HepG2 (cell line): Measurements from ENCODE around the gene QKI. TPM values are rescaled to one million over a fixed set of nuclear protein-coding genes. Genes with fewer than 3 reads are reported as not detected.

Source experiments
- AGO1 ChIP-seq: fragments of 200-400 bp; formaldehyde crosslinking; IDR thresholded peaks from 2 replicates; pipeline ENCODE4 v1.6.1; 2017; ENCODE audit warnings: mild to moderate bottlenecking, low read depth, low read length, moderate library complexity; ENCODE audit not compliant: poor library complexity, severe bottlenecking
- ATRX ChIP-seq: sonication (generic); formaldehyde crosslinking; IDR thresholded peaks from 2 replicates; pipeline ENCODE4 v1.4.0; 2020; ENCODE audit warnings: missing genetic modification reagents, borderline replicate concordance
- CEBPG ChIP-seq: IDR thresholded peaks from 2 replicates; pipeline ENCODE4 v1.6.1; 2016
- CHD4 ChIP-seq: fragments of 200-600 bp; sonication (generic); IDR thresholded peaks from 2 replicates; pipeline ENCODE4 v1.7.0; 2017; ENCODE audit warnings: mild to moderate bottlenecking, low read length, borderline replicate concordance
- CREBL2 ChIP-seq: sonication (generic); formaldehyde crosslinking; IDR thresholded peaks from 2 replicates; pipeline ENCODE4 v1.8.1; 2023; ENCODE audit warnings: missing genetic modification reagents, mild to moderate bottlenecking, borderline replicate concordance
- EZH2 ChIP-seq: conservative IDR thresholded peaks from 2 replicates; pipeline ENCODE4 v1.6.1; 2012; ENCODE audit warnings: mild to moderate bottlenecking, low read depth, low read length, moderate library complexity
- FOXA3 ChIP-seq: IDR thresholded peaks from 2 replicates; pipeline ENCODE4 v1.6.1; 2016; ENCODE audit warnings: missing genetic modification reagents, missing compliant biosample characterization
- HBP1 ChIP-seq: IDR thresholded peaks from 2 replicates; pipeline ENCODE4 v1.6.1; 2016; ENCODE audit warnings: low read depth, control low read depth
- HCFC1 ChIP-seq: fragments of 150-350 bp; IDR thresholded peaks from 2 replicates; pipeline ENCODE4 v1.6.1; 2014; ENCODE audit warnings: low read depth, low read length
- KLF13 ChIP-seq: sonication (generic); formaldehyde crosslinking; IDR thresholded peaks from 2 replicates; pipeline ENCODE4 v1.4.0; 2020; ENCODE audit warnings: mild to moderate bottlenecking, missing genetic modification reagents
- KLF6 ChIP-seq: IDR thresholded peaks from 2 replicates; pipeline ENCODE4 v1.8.0; 2016; ENCODE audit warnings: missing biosample characterization, missing genetic modification reagents
- MAF1 ChIP-seq: sonication (generic); formaldehyde crosslinking; IDR thresholded peaks from 2 replicates; pipeline ENCODE4 v1.5.0; 2020; ENCODE audit warnings: missing genetic modification reagents, borderline replicate concordance
- MNT ChIP-seq: fragments of 450-650 bp; IDR thresholded peaks from 2 replicates; pipeline ENCODE4 v1.6.1; 2016
- SP5 ChIP-seq: IDR thresholded peaks from 2 replicates; pipeline ENCODE4 v1.6.1; 2016; ENCODE audit warnings: low read depth, borderline replicate concordance
- SRSF4 ChIP-seq: fragments of 200-400 bp; formaldehyde crosslinking; IDR thresholded peaks from one replicate; pipeline ENCODE4 v1.6.1; 2018; ENCODE audit warnings: mild to moderate bottlenecking, low read depth, low read length, moderate library complexity; ENCODE audit not compliant: poor library complexity, severe bottlenecking
- USF2 ChIP-seq, 2 experiments: sonication (generic) in 1 of 2; formaldehyde crosslinking in 1 of 2; IDR thresholded peaks; 2 replicates each; pipeline versions ENCODE4 v1.5.1 to v1.6.1; 2011 to 2020; ENCODE audit warnings: borderline replicate concordance in 1 of 2, low read depth in 1 of 2, low read length in 1 of 2, mild to moderate bottlenecking in 1 of 2, missing genetic modification reagents in 1 of 2, moderate library complexity in 1 of 2
- ZFAT ChIP-seq: sonication (generic); formaldehyde crosslinking; conservative IDR thresholded peaks from 2 replicates; pipeline ENCODE4 v1.8.1; 2023; ENCODE audit warnings: missing genetic modification reagents, inconsistent platforms
- ZNF136 ChIP-seq: sonication (generic); formaldehyde crosslinking; IDR thresholded peaks from 2 replicates; pipeline ENCODE4 v1.8.1; 2022; ENCODE audit warnings: low read depth, mild to moderate bottlenecking, moderate library complexity, missing genetic modification reagents
- ZNF225 ChIP-seq: sonication (generic); formaldehyde crosslinking; IDR thresholded peaks from 2 replicates; pipeline ENCODE4 v1.4.0; 2020; ENCODE audit warnings: mild to moderate bottlenecking, missing genetic modification reagents
- ZNF253 ChIP-seq: sonication (generic); formaldehyde crosslinking; IDR thresholded peaks from 2 replicates; pipeline ENCODE4 v1.8.0; 2022; ENCODE audit warnings: mild to moderate bottlenecking, missing genetic modification reagents, borderline replicate concordance
- ZNF33B ChIP-seq: sonication (generic); formaldehyde crosslinking; IDR thresholded peaks from 2 replicates; pipeline ENCODE4 v1.5.1; 2020; ENCODE audit warnings: mild to moderate bottlenecking, missing genetic modification reagents
- ZNF44 ChIP-seq: sonication (generic); formaldehyde crosslinking; IDR thresholded peaks from 2 replicates; pipeline ENCODE4 v1.5.1; 2020; ENCODE audit warnings: mild to moderate bottlenecking, missing genetic modification reagents
- ZNF558 ChIP-seq: sonication (generic); formaldehyde crosslinking; IDR thresholded peaks from 2 replicates; pipeline ENCODE4 v1.9.0; 2022; ENCODE audit warnings: mild to moderate bottlenecking, missing genetic modification reagents, borderline replicate concordance
- ZNF572 ChIP-seq: sonication (generic); formaldehyde crosslinking; IDR thresholded peaks from 2 replicates; pipeline ENCODE4 v1.5.1; 2020; ENCODE audit warnings: mild to moderate bottlenecking, missing genetic modification reagents
- ZNF772 ChIP-seq: sonication (generic); formaldehyde crosslinking; IDR thresholded peaks from 2 replicates; pipeline ENCODE4 v1.5.0; 2020; ENCODE audit warnings: mild to moderate bottlenecking, missing genetic modification reagents
- ZNF775 ChIP-seq: sonication (generic); formaldehyde crosslinking; IDR thresholded peaks from 2 replicates; pipeline ENCODE4 v1.4.0; 2020; ENCODE audit warnings: missing genetic modification reagents, mild to moderate bottlenecking, moderate library complexity, borderline replicate concordance
- ZNF777 ChIP-seq: sonication (generic); formaldehyde crosslinking; IDR thresholded peaks from 2 replicates; pipeline ENCODE4 v1.4.0; 2020; ENCODE audit warnings: missing genetic modification reagents
- polyA plus RNA-seq, 8 experiments: library from polyadenylated mRNA; depleted of rRNA in 3 of 8; stranded (reverse) in 7 of 8; unstranded in 1 of 8; fragments of >200 nt; fragmentation: Illumina TruSeq in 4 of 8; extraction: Trizol in 4 of 8; gene quantifications; 2 replicates each; pipeline versions ENCODE4 v1.2.1 to v1.2.3, GENCODE V29; 2011 to 2016; ENCODE audit warnings: low read depth in 4 of 8, missing spikeins in 1 of 8, mixed read lengths in 1 of 8; ENCODE audit not compliant: insufficient read depth in 1 of 8
- total RNA-seq, 5 experiments: library from RNA; depleted of rRNA; stranded (reverse); fragments of >200 nt; fragmentation: Illumina TruSeq; extraction: Trizol; gene quantifications; 2 replicates each; pipeline ENCODE4 v1.2.3, GENCODE V29; 2016; ENCODE audit warnings: low read depth in 1 of 5

The QKI gene
- total and polyA plus RNA-seq, 2 of the 13 experiments (the other 11 are each of a cell fraction or from before 2014, with no cell fraction given), result 136 to 137 TPM

GRCh38 chr6:163408352-163408991 is 6.0 kb upstream of the QKI start (continued):
- TF ChIP-seq ZNF225 (CRISPR knock-in tag), result no peak
- TF ChIP-seq USF2 (IDR thresholded peaks at IDR 0.05; ENCODE audit: low read depth, low read length), result no peak
- TF ChIP-seq USF2 (CRISPR knock-in tag; IDR thresholded peaks at IDR 0.05; ENCODE audit: borderline replicate concordance), result no peak
- TF ChIP-seq ZNF33B (CRISPR knock-in tag), result no peak
- 0 out of 2 replicates have a peak, but pooled peaks have one; percentile 64 for TF ChIP-seq HBP1 (CRISPR knock-in tag)
- TF ChIP-seq MAF1 (CRISPR knock-in tag), result no peak
- TF ChIP-seq KLF6, result peak; percentile 19; the same call in 1 of the 2 replicates
- no peak for TF ChIP-seq ZNF253
- peak; percentile 72 for TF ChIP-seq FOXA3 (CRISPR knock-in tag)
- TF ChIP-seq EZH2, result no peak
- no peak for TF ChIP-seq ZNF44 (CRISPR knock-in tag)
- TF ChIP-seq ZFAT (CRISPR knock-in tag), result no peak
- no peak for TF ChIP-seq KLF13
- no peak for TF ChIP-seq MNT
- TF ChIP-seq AGO1, result no peak
- no peak for TF ChIP-seq ZNF777 (CRISPR knock-in tag)
- no peak for TF ChIP-seq HCFC1
- no peak for TF ChIP-seq ZNF136 (CRISPR knock-in tag)
- no peak for TF ChIP-seq CHD4
- TF ChIP-seq ZNF772, result peak; percentile 64; the same call in 1 of the 2 replicates
- no peak for TF ChIP-seq SRSF4
- peak; percentile 74 for TF ChIP-seq CEBPG (CRISPR knock-in tag)
- no peak for TF ChIP-seq ATRX (CRISPR knock-in tag)
- TF ChIP-seq SP5 (CRISPR knock-in tag), result no peak
- TF ChIP-seq CREBL2 (CRISPR knock-in tag), result no peak
- no peak for TF ChIP-seq ZNF572 (CRISPR knock-in tag)
- no peak for TF ChIP-seq ZNF558 (CRISPR knock-in tag)
- TF ChIP-seq ZNF775 (CRISPR knock-in tag), result no peak
